IMR-90 (cell line): ENCODE results near the gene CELSR2. TPM values are rescaled to one million over a fixed set of nuclear protein-coding genes. Genes with fewer than 3 reads are reported as not detected.
A peak's percentile ranks its signal among the peaks of the same experiment; 100 is the strongest.

Experiments
- ATAC-seq: fragments of 200-7000 bp; cut with Tn5 transposase; 2 replicates; pipeline ENCODE4 v1.9.1; 2020; ENCODE audit warnings: low read depth, mild to moderate bottlenecking, moderate library complexity
- BruUV-seq: library from RNA; stranded (reverse); fragments of 400-500 nt; replicated peaks from 2 replicates; lab custom pipeline; 2021; lab: Mats Ljungman, UMichigan
- CTCF ChIA-PET: fragments of 300-600 bp; formaldehyde crosslinking; extraction: SDS; loops from one replicate; lab custom pipeline; 2021; ENCODE audit warnings: antibody characterized with exemption; lab: Yijun Ruan, JAX
- POLR2A ChIA-PET: fragments of 300-600 bp; sonication (Branson Sonifier 250); formaldehyde crosslinking; loops from one replicate; lab custom pipeline; 2022; ENCODE audit warnings: antibody characterized with exemption; ENCODE audit not compliant: unreplicated experiment; lab: Charles Lee
- DNase-seq: peaks from one replicate; pipeline ENCODE4 v3.0.0; 2013
- H2AFZ ChIP-seq: replicated peaks from 2 replicates; pipeline ENCODE3; 2013; ENCODE audit warnings: low read length, mild to moderate bottlenecking; ENCODE audit not compliant: poor library complexity
- H2AK5ac ChIP-seq: 2 replicates; pipeline ENCODE4 v1.6.1; 2013; ENCODE audit warnings: low read depth, low read length, inconsistent platforms
- H2AK9ac ChIP-seq: replicated peaks from 2 replicates; pipeline ENCODE3; 2013; ENCODE audit warnings: mild to moderate bottlenecking, low read depth, low read length, moderate library complexity; ENCODE audit not compliant: poor library complexity
- H2BK120ac ChIP-seq: 2 replicates; pipeline ENCODE4 v1.6.1; 2013; ENCODE audit warnings: low read depth, low read length, inconsistent platforms
- H2BK15ac ChIP-seq: 3 replicates; pipeline ENCODE4 v1.6.1; 2013; ENCODE audit warnings: low read depth, low read length, inconsistent platforms
- H2BK20ac ChIP-seq: 2 replicates; pipeline ENCODE4 v1.6.1; 2013; ENCODE audit warnings: low read depth, mild to moderate bottlenecking, inconsistent platforms, low read length, moderate library complexity
- H2BK5ac ChIP-seq: 2 replicates; pipeline ENCODE4 v1.6.1; 2013; ENCODE audit warnings: mild to moderate bottlenecking, low read depth, low read length, inconsistent platforms; ENCODE audit not compliant: poor library complexity, severe bottlenecking
- H3K14ac ChIP-seq: replicated peaks from 2 replicates; pipeline ENCODE4 v1.6.1; 2013; ENCODE audit warnings: low read depth, low read length, inconsistent platforms
- H3K18ac ChIP-seq: 2 replicates; pipeline ENCODE4 v1.6.1; 2013; ENCODE audit warnings: low read depth, low read length, control low read depth
- H3K23ac ChIP-seq: 2 replicates; pipeline ENCODE4 v1.6.1; 2013; ENCODE audit warnings: low read depth, low read length, inconsistent platforms
- H3K27ac ChIP-seq: 2 replicates; pipeline ENCODE4 v1.5.1; 2013; ENCODE audit warnings: mild to moderate bottlenecking, control low read depth, low read length; ENCODE audit not compliant: insufficient read depth
- H3K27me3 ChIP-seq: 2 replicates; pipeline ENCODE4 v1.6.1; 2013; ENCODE audit warnings: low read length; ENCODE audit not compliant: control insufficient read depth, insufficient read depth
- H3K36me3 ChIP-seq: 2 replicates; pipeline ENCODE4 v1.6.1; 2013; ENCODE audit warnings: low read length, mixed read lengths; ENCODE audit not compliant: control insufficient read depth, insufficient read depth
- H3K4ac ChIP-seq: 2 replicates; pipeline ENCODE4 v1.6.1; 2013; ENCODE audit warnings: low read depth, low read length, inconsistent platforms
- H3K4me1 ChIP-seq: 2 replicates; pipeline ENCODE4 v1.6.1; 2013; ENCODE audit warnings: low read length, mixed read lengths; ENCODE audit not compliant: control insufficient read depth, insufficient read depth
- H3K4me2 ChIP-seq: 2 replicates; pipeline ENCODE4 v1.6.1; 2013; ENCODE audit warnings: low read depth, mild to moderate bottlenecking, control low read depth, low read length, moderate library complexity
- H3K4me3 ChIP-seq: 2 replicates; pipeline ENCODE4 v1.5.1; 2013; ENCODE audit warnings: low read depth, mild to moderate bottlenecking, control low read depth, low read length, moderate library complexity; ENCODE audit not compliant: insufficient read depth
- H3K56ac ChIP-seq: 2 replicates; pipeline ENCODE4 v1.6.1; 2013; ENCODE audit warnings: low read length, inconsistent platforms; ENCODE audit not compliant: insufficient read depth; ENCODE audit errors: extremely low read depth
- H3K79me1 ChIP-seq, 2 experiments: 2 replicates each; pipeline ENCODE4 v1.6.1; 2013; ENCODE audit warnings: low read length in 2 of 2, inconsistent platforms in 1 of 2, low read depth in 1 of 2
- H3K9ac ChIP-seq: 2 replicates; pipeline ENCODE4 v1.6.1; 2013; ENCODE audit warnings: low read depth, low read length, control low read depth
- H3K9me1 ChIP-seq: 2 replicates; pipeline ENCODE4 v1.6.1; 2013; ENCODE audit warnings: low read length, inconsistent platforms; ENCODE audit not compliant: insufficient read depth
- H3K9me3 ChIP-seq: 2 replicates; pipeline ENCODE4 v1.6.1; 2013; ENCODE audit warnings: low read length; ENCODE audit not compliant: control insufficient read depth, insufficient read depth
- H4K20me1 ChIP-seq: 2 replicates; pipeline ENCODE4 v1.6.1; 2013; ENCODE audit warnings: low read length, inconsistent platforms; ENCODE audit not compliant: insufficient read depth
- H4K5ac ChIP-seq: 2 replicates; pipeline ENCODE4 v1.6.1; 2013; ENCODE audit warnings: mild to moderate bottlenecking, low read depth, low read length, control low read depth
- H4K8ac ChIP-seq, 2 experiments: 2 replicates each; pipeline ENCODE4 v1.6.1; 2013; ENCODE audit warnings: low read depth in 2 of 2, low read length in 2 of 2, control low read depth in 1 of 2, inconsistent platforms in 1 of 2
- H4K91ac ChIP-seq: 2 replicates; pipeline ENCODE4 v1.6.1; 2013; ENCODE audit warnings: low read depth, low read length, inconsistent platforms; ENCODE audit not compliant: insufficient read depth
- MAFK ChIP-seq: IDR thresholded peaks from 2 replicates; pipeline ENCODE4 v1.6.1; 2012; ENCODE audit warnings: low read depth, low read length, improper control_type of control experiment
- MAZ ChIP-seq: IDR thresholded peaks from 2 replicates; pipeline ENCODE4 v1.6.1; 2012; ENCODE audit warnings: low read depth, mild to moderate bottlenecking, low read length, improper control_type of control experiment, moderate library complexity, borderline replicate concordance
- RCOR1 ChIP-seq: IDR thresholded peaks from 2 replicates; pipeline ENCODE4 v1.6.1; 2012; ENCODE audit warnings: mild to moderate bottlenecking, low read length, improper control_type of control experiment; ENCODE audit not compliant: insufficient replicate concordance
- WGBS, 2 experiments: methylation state at CpG; one replicate each; pipeline versions ENCODE4 v1.1.5 to v1.1.7; 2013; ENCODE audit warnings: missing lambda C conversion rate in 2 of 2; ENCODE audit not compliant: insufficient read length in 1 of 2; ENCODE audit errors: extremely low coverage in 2 of 2; 5-methylcytosine and 5-hydroxymethylcytosine counted together
- dilution Hi-C: fragments of 300-500 bp; cut with HindIII; formaldehyde crosslinking; loops from one replicate; pipeline ENCODE4 v1.14.3; 2018; ENCODE audit warnings: low sequenced_read_pairs; ENCODE audit not compliant: unreplicated experiment
- in situ Hi-C: fragments of 300-500 bp; cut with MboI; formaldehyde crosslinking; loops from 3 replicates; pipeline ENCODE4 v1.14.3; 2019; ENCODE audit warnings: low sequenced_read_pairs, inconsistent platforms, mixed read lengths
- intact Hi-C: fragments of 100-400 bp; cut with micrococcal nuclease; formaldehyde crosslinking; loops from 2 replicates; pipeline ENCODE4 v1.10.0; 2022
- polyA plus RNA-seq, 3 experiments: library from polyadenylated mRNA; depleted of rRNA; stranded (reverse); fragments of >200 nt; gene quantifications; 2 replicates each; pipeline ENCODE4 v1.2.3, GENCODE V29; 2012; ENCODE audit warnings: low replicate concordance in 1 of 3
- total RNA-seq: library from RNA; depleted of rRNA; stranded (reverse); fragments of >200 nt; gene quantifications from 2 replicates; pipeline ENCODE4 v1.2.3, GENCODE V29; 2012

CELSR2 gene
- total and polyA plus RNA-seq, 2 of the 4 experiments (the other 2 are of a cell fraction): 1.3 to 5.3 TPM

DNA sequence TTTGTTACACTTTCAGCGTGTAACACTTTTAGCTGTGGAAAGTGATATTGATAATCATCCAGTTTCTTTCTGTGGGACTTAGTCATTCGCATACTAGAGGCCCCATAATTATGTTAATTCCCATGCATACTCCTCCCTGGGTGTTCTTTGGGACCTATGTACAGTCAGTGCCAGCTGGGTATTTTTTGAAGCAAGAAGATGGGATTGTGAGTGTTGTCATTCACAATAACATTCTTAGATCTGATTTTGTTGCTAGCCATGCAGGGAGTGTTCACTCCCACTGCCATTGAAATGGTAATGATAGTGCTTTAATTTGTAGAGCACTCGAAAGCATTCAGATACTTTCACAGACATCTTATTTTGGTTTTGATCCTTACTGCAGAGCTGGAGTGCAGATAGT, 24.0 kb upstream of the CELSR2 start:
- H2BK15ac ChIP-seq: no peak overlapping the region
- BruUV-seq: no TSS peak
- H3K4ac ChIP-seq: no peak overlapping the region
- H2BK120ac ChIP-seq: no peak overlapping the region
- peaks cover 21% of the 10 kb centered on the region for H3K36me3 ChIP-seq
- H3K23ac ChIP-seq: peak overlapping the region; percentile 37; the same call in 1 of the 2 replicates
- in situ Hi-C loops: no loop called here
- DNase-seq (no peak), ATAC-seq (no peak)
- intact Hi-C loops: no loop called here
- H3K18ac ChIP-seq: no peak overlapping the region
- no peak overlapping the region for H3K14ac ChIP-seq
- POLR2A ChIA-PET: no interaction called here
- 0 out of 2 replicates have a peak, but pooled peaks cover 3% of the 10 kb centered on the region for H3K9me1 ChIP-seq
- H3K79me1 ChIP-seq: peaks cover 19 to 83% of the 10 kb centered on the region in 2 experiments
- H3K9ac ChIP-seq: no peak overlapping the region
- H2AK9ac ChIP-seq: no peak overlapping the region
- no peak overlapping the region for H4K5ac ChIP-seq
- TF ChIP-seq RCOR1: no peak
- TF ChIP-seq MAZ: no peak
- no peak for TF ChIP-seq MAFK
- no peak overlapping the region for H3K56ac ChIP-seq
- H3K27me3 ChIP-seq: no peaks in the 10 kb centered on the region
- no peak overlapping the region for H2AFZ ChIP-seq
- peaks cover 89% of the 10 kb centered on the region for H4K20me1 ChIP-seq
- H2AK5ac ChIP-seq: no peak overlapping the region
- no peak overlapping the region for H3K27ac ChIP-seq
- peaks cover 17% of the 10 kb centered on the region for H3K4me1 ChIP-seq
- H2BK5ac ChIP-seq: no peak overlapping the region
- H4K8ac ChIP-seq: no peak overlapping the region
- dilution Hi-C loops: no loop called here
- CTCF ChIA-PET: interaction anchor here (1.8 kb wide), 1 partner anchor 10 kb away, joined by 7 read pairs; no protein-coding TSS in a partner anchor
- H3K9me3 ChIP-seq: no peaks in the 10 kb centered on the region
- H2BK20ac ChIP-seq: no peak overlapping the region
- no peak overlapping the region for H4K91ac ChIP-seq
- no peak overlapping the region for H3K4me2 ChIP-seq
- H3K4me3 ChIP-seq: no peak overlapping the region
- WGBS, 2 experiments: no CpG with 5 or more reads among the region's 3 CpGs
